Fibroblast of the aortic adventitia (primary cell): ENCODE results near the gene CD209. TPM values are rescaled to one million over a fixed set of nuclear protein-coding genes. Genes with fewer than 3 reads are reported as not detected.

ENCODE experiments used
- DNase-seq: peaks from one replicate; pipeline ENCODE4 v3.0.0-alpha.2; 2010; ENCODE audit warnings: low read depth
- H3K4me3 ChIP-seq: 2 replicates; pipeline ENCODE4 v1.5.1; 2011; ENCODE audit warnings: low read depth, mild to moderate bottlenecking, control low read depth, low read length, moderate library complexity
- CTCF ChIP-seq: IDR thresholded peaks from 2 replicates; pipeline ENCODE4 v1.5.1; 2011; ENCODE audit warnings: mild to moderate bottlenecking, low read length, control low read depth, inconsistent platforms; ENCODE audit not compliant: insufficient read depth
- total RNA-seq: library from RNA; depleted of rRNA; stranded (reverse); fragments of >200 nt; gene quantifications from 2 replicates; pipeline ENCODE4 v1.2.3, GENCODE V29; 2012; ENCODE audit warnings: low replicate concordance

Gene CD209
- total RNA-seq, 1 donor: not detected

DNA sequence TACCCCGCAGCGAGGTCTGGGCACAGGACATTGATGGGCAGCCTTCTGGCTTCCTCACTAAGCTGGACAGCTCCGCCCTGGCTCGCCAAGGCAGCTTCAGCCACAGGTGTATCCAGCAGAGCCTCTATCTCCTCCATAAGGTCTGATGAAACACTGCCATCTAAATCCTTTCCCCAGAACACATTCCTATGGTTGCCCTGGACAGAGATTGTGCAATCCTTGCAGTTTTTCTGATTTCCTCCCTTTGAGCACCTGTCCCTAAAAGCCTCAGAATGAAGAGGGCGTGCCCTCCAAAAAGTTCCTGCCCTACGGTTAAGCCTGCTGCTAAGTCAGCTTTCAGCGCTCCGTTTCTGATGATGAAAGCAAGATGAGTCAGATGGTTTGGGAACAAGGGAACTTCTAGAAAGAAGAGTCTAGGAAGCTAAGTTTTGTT, 36.7 kb upstream of the CD209 start:
- no peak overlapping the region for H3K4me3 ChIP-seq
- no peak for TF ChIP-seq CTCF
- peak; percentile 54 for DNase-seq

DNA sequence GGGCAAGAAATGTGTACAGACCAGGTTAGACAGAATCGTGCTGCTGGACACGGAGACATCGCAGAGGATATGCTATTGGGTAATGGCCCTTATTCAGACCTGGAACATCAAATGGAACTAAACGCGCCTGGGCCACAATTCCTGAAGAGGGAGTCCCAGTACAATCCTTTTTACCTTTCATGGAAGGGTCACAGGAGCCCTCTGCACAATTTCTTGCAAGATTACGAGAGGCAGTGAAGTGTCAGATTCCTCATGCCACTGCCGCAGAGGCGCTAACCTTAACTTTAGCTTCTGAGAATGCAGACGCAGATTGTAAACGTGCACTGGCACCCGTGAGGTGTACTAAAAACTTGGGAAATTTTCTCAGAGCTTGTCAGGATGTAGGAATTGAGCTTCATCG, 33.8 kb upstream of the CD209 start:
- no peak for DNase-seq
- no peak for TF ChIP-seq CTCF
- no peak overlapping the region for H3K4me3 ChIP-seq

DNA sequence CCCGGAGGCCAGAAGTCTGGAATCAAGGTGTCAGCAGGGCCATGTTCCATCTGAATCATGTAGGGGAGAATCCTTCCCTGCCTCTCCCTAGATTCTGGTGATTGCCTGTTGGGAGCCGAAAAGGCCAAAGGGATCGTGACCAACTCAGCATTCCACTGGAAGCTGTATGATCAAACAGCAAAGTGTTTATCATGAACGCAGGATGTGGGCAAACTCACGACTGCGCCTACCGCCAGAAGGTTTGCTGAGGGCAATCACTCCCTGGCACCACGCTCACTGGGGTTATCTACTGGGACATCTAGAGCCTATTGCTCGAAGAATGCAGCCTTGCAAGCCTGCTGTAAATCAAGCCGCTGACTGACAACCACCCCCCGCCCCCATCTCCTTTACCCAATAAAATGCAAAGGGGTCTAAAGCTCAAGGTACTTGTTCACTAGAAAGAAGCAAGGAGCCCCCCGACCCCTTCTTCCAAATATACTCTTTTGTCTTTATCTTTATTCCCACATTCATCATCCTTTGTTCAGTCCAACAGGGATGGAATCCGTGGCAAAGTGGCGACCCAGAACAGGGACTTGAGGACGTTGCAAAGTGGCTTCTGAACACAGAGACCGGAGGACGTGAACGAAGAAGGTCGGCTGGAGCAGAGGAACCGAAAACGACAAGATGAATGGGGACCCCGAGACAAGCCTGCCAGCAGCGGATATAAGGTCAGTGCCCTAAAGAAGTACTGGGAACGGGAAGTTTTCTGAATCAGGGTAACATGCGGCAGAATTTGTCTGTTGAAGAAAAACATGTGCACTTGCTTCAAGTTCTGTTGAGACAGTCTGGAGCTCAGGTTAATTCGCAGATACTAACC, 32.5 kb upstream of the CD209 start:
- DNase-seq: no peak
- no peak overlapping the region for H3K4me3 ChIP-seq
- no peak for TF ChIP-seq CTCF

GRCh38 chr19:7778081-7778480, 30.7 kb upstream of the CD209 start:
- DNase-seq: no peak
- TF ChIP-seq CTCF: no peak
- no peak overlapping the region for H3K4me3 ChIP-seq

DNA sequence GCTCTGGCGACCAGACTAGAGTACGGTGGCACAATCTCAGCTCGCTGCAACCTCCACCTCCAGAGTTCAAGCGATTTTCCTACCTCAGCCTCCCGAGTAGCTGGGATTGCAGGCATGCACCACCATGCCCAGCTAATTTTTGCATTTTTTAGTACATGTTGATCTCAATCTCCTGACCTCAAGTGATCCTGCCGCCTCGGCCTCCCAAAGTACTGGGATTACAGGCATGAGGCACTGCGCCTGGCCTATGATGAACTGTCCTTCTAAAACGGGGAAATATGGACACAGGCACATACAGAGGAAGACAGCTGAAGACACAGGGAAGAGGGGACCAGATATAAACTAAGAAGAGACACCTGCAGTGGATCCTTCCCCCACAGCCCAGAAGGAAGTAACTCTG, 28.4 kb upstream of the CD209 start:
- no peak for TF ChIP-seq CTCF
- no peak overlapping the region for H3K4me3 ChIP-seq
- no peak for DNase-seq

DNA sequence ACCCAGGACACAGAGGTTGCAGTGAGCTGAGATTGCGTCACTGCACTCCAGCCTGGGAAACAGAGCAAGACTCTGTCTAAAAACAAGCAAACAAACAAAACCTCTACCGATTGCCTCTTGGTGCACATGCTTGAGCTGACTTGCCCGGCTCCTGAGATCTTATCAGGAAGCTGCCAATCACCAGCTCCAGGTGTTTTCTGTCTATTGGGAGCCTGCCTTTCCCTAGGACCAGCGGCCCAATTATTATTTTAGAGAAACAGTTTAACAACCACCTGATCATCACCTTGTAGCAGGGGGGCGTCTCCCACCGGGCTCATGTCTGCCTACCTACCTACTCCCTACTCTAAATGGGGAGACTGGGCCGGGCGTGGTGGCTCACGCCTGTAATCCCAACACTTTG, 26.5 kb upstream of the CD209 start:
- DNase-seq: no peak
- H3K4me3 ChIP-seq: no peak overlapping the region
- TF ChIP-seq CTCF: no peak
